ENCODE results near the gene PLD4.
"Not testable (repeated sequence)": the region's sequence is repeated elsewhere in the genome, so short reads cannot be mapped to it uniquely, and the experiment has no call there.

Gene PLD4, protein sequence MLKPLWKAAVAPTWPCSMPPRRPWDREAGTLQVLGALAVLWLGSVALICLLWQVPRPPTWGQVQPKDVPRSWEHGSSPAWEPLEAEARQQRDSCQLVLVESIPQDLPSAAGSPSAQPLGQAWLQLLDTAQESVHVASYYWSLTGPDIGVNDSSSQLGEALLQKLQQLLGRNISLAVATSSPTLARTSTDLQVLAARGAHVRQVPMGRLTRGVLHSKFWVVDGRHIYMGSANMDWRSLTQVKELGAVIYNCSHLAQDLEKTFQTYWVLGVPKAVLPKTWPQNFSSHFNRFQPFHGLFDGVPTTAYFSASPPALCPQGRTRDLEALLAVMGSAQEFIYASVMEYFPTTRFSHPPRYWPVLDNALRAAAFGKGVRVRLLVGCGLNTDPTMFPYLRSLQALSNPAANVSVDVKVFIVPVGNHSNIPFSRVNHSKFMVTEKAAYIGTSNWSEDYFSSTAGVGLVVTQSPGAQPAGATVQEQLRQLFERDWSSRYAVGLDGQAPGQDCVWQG

DNA sequence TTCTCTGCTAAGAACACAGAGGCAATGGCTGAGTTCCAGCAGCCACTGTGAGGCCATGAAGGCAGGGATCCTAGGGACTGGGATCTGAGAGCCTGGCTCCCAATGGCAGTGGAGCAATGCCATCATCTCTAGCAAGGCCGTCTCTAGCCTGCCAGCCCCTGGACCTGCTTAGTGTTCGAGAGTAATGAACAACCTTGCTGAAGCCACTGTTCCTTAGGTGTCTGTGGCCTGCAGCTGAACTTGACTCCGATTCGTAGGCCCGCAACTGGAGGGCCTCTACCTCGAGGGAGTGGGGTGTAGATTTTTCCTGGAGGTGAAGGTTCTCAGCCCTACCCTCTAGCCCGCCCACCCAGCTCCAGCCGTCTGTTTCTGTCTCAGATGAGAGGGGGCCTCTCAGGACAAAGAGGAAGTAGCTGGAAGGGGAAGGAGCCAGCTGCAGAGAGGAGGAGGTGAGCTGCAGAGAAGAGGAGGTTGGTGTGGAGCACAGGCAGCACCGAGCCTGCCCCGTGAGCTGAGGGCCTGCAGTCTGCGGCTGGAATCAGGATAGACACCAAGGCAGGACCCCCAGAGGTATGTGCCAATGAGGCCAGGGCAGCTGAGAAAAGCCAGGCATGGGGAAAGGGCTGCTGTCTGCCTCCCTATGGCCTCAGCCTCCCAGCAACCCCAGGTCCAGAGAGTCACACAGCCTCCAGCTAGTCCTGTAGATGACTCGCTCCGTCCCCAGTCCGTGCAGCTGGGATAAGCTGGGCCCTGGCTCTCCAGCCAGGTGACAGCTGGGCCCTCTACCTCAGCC is at the start of gene PLD4:
PLD4 (plus strand) TSS at position 459 of the 793 bp plus-strand sequence. CDS start 2,262 bp downstream, outside the sequence.
- no peak for DNase-seq

GRCh38 chr14:104875412-104875751 is 49.3 kb upstream of the PLD4 start:
- DNase-seq: no peak

GRCh38 chr14:104875811-104876210 is 48.9 kb upstream of the PLD4 start:
- DNase-seq: no peak

- DNase-seq: no peak
Observed at GRCh38 chr14:104876251-104876699, 48.4 kb upstream of the PLD4 start.

DNA sequence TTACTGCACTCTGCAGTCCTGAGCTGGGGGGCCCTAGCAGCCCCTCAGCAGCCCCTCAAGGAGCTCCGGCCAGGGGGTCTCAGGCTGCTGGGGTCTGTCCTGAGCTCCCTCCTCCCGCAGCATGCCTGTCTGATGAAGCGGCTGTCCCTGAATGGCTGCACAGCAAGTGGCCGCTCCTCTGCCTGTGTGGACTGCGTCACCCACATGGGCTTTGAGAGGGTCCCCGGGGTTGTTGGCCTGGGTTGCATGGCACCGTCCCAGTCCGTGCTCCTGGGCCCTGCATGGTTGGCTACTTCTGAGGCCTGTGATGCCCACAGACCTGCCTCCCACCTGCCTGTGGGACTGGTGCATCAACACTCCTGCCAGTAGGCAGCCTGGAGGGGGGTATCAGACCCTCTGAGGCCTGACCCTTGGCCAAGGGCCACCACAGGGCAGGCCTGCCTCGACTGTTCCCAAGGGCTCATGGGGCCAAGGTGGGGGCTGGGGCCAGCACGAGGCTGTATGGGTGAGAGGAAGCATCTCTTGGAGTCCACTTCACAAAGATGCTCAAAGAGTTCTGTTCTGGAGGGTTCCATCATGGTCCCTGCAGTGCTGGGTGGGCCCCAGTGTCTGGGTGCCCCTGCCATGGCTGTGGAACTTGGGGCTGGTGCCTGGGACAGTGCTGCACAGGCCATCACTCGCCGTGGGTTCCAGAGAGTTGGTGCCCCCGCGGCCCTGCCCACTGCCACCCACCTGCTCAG is 47.4 kb upstream of the PLD4 start:
- no peak for DNase-seq

DNA sequence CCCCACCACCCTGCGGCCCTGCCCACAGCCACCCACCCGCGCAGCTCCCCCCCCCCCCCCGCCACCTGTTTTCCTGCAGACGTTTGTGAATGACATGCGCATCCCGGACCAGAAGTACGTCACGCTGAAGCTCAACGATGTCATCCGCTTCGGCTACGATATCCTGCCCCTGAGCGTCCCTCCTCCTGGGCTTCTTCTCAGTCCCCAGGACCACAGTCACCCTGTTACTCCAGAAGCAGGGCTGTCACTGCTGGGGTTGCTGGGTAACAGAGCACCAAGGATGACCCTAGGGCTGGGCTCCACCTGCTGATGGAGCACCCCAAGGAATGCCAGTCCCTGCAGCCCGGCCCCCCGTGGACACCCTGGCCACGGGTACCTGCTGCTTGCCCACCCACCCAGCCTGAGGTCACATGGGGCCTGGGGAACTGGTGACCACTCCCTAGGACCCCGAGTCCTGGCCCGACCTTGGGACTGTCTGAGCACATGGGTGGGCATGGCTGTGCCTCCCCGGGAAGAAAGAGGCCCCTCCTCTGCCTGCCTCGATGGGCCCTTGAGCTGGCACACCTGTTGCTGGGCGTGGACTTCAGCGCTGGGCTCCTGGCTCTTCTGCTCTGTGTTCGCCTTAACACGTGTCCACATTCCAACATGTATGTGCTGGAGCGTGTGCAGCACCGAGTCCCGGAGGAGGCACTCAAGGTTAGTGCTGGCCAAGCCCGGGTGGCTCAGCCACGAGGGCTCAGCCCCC is 46.7 kb upstream of the PLD4 start:
- DNase-seq: no peak

DNA sequence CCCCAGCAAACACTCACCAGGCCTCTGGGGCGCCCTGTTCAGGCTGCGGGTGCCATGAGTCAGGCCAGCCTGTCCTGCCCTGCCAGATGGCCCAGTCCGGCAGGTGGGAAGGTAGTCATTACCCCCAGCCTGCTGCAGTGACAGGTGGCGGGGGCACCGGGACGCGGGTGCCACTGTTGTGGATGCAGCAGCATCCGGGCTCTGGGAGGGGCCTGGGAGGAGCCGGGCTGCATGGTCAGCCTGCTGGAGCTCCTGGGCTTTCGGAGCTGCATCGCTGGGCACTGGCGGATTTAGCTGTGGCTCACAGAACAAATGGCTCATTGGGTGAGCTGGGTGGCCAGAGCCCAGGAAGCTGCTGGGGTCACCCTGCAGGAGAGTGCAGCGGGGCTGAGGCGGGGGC is 46.1 kb upstream of the PLD4 start:
- no peak for DNase-seq

- DNase-seq: no peak
Observed at GRCh38 chr14:104879201-104879982, 45.3 kb upstream of the PLD4 start.

- DNase-seq: no peak
Observed at GRCh38 chr14:104879983-104880565, 44.6 kb upstream of the PLD4 start.

DNA sequence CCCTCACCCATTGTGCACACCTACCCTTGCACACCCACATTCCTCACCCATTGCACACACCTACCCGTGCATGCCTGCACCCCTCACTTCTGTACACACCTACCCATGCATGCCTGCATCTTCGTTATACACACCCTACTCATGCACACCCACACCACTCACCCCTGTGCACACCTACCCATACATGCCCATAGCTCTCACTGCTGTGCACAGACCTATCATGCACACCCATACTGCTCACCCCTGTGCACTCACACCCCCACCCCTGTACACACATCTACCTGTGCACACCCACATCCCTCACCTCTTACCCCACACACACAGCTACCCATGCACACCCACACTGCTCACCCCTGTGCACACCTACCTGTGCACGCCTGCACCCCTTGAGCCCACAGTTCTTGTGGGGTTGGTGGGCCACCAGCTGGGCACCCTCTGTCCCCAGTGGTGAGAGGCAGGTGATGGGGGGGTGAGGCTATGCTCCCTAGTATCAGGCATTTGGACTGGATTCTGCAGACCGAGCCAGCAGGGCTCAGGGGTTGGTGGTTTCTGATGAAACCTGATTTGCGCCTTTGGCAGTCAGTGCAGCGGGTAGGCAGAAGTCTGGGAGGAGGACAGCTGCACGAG is 44.0 kb upstream of the PLD4 start:
- DNase-seq: no peak

GRCh38 chr14:104881369-104881979 is 43.2 kb upstream of the PLD4 start:
- no peak for DNase-seq

GRCh38 chr14:104882325-104882973 is 42.2 kb upstream of the PLD4 start:
- no peak for DNase-seq

DNA sequence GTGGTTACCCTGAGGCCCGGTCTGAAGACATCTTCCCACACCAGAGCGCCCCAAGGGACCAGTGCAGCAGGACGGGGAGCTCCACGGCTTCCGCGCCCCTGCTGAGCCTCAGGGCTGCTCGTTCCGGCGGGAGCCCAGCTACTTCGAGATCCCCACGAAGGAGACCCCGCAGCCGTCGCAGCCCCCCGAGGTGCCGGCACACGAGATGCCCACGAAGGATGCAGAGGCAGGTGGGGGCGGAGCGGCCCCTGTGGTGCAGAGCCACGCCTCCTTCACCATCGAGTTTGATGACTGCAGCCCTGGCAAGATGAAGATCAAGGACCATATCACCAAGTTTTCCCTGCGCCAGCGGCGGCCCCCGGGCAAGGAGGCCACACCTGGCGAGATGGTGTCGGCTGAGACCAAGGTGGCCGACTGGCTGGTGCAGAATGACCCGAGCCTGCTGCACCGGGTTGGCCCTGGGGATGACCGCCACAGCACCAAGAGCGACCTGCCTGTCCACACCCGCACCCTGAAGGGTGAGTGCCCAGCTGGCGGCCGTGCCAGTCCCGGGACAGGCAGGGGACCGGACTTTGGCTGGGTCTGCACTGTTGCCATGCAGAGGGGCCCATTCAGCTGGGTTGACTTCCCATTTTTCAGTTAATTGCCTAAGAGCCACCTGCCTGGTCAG is 41.6 kb upstream of the PLD4 start:
- no peak for DNase-seq

DNA sequence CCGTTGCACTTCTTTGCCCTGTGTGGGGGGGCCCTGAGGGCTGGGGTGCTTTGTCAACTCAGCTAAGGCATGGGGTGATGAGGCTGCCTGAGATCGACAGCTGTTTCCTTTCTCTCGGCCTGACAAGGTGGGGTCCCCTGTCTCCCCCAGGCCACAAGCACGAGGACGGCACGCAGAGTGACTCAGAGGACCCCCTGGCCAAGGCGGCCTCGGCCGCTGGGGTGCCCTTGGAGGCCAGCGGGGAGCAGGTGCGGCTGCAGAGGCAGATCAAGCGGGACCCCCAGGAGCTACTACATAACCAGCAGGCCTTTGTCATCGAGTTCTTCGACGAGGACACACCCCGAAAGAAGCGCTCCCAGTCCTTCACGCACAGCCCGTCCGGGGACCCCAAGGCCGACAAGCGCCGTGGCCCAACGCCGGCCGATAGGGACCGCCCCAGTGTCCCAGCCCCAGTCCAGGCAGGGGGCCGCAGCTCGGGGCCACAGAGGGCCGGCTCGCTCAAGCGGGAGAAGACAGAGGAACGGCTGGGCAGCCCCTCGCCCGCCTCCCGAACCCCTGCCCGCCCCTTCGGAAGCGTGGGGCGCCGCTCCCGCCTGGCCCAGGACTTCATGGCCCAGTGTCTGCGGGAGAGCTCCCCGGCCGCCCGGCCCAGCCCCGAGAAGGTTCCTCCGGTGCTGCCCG is 40.9 kb upstream of the PLD4 start:
- no peak for DNase-seq

DNA sequence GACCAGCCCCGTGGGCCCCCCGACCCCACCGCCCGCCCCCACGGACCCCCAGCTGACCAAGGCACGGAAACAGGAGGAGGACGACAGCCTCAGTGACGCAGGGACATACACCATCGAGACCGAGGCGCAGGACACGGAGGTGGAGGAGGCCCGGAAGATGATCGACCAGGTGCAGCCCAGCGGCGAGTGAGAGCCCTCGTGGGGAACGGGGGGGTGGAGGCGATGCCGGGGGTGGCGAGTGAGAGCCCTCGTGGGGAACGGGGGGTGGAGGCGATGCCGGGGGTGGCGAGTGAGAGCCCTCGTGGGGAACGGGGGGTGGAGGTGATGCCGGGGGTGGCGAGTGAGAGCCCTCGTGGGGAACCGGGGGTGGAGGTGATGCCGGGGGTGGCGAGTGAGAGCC is 40.3 kb upstream of the PLD4 start:
- not testable (repeated sequence) for DNase-seq

GRCh38 chr14:104885031-104885972 is 39.4 kb upstream of the PLD4 start:
- no peak for DNase-seq

- DNase-seq: no peak
Observed at GRCh38 chr14:104885973-104886689, 38.5 kb upstream of the PLD4 start.
